Measurements from ENCODE around the gene HABP2.

Gene HABP2

DNA sequence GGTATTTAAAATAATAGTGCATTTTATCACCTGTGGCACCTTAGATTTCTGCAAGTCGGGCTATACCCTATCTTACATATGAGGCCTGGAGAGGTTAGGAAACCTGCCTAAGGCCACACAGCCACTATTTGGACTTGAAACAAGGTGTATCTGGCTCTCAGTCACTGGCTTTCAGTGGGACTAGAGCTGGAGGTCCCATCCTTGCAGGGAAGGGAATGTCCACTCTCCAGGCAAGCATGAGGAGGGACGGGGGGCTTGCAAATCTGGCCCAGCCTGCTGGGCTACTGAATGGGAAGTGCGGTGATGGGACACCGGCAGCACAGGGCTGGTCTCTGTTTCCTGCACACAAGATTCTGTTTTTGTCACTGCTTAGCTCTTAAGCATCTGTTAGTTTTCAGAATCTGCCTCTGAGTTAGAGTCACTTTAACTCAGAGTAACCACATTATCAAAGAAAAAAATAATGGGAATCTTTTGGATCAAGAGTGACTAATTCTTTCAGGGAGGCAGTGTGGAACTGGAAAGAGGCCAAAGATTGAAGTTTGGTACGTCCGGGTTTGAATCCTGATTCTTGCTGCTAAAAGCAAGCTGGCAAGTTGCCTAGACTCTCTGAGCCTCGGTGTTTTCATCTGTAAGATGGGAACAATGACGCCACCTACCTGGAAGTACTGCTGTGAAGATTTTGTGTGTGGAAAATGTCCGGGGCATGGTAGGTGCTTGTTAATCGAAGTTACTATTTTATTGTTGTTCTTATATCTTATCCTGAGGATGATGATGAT is 33.8 kb upstream of the HABP2 start:
- no peaks in the 10 kb centered on the region for H3K36me3 ChIP-seq (ENCODE audit: control insufficient read depth, insufficient read depth, low read length)
- no peaks in the 10 kb centered on the region for H3K27me3 ChIP-seq (replicated peaks; ENCODE audit: control insufficient read depth, insufficient read depth, low read length)
- TF ChIP-seq, protein P1, sequence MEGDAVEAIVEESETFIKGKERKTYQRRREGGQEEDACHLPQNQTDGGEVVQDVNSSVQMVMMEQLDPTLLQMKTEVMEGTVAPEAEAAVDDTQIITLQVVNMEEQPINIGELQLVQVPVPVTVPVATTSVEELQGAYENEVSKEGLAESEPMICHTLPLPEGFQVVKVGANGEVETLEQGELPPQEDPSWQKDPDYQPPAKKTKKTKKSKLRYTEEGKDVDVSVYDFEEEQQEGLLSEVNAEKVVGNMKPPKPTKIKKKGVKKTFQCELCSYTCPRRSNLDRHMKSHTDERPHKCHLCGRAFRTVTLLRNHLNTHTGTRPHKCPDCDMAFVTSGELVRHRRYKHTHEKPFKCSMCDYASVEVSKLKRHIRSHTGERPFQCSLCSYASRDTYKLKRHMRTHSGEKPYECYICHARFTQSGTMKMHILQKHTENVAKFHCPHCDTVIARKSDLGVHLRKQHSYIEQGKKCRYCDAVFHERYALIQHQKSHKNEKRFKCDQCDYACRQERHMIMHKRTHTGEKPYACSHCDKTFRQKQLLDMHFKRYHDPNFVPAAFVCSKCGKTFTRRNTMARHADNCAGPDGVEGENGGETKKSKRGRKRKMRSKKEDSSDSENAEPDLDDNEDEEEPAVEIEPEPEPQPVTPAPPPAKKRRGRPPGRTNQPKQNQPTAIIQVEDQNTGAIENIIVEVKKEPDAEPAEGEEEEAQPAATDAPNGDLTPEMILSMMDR (IDR thresholded peaks at IDR 0.05; ENCODE audit: insufficient read depth, low read length, poor library complexity, severe bottlenecking): no peak
- no peak overlapping the region for H3K4me3 ChIP-seq (replicated peaks; ENCODE audit: low read depth, low read length)
- DNase-seq (ENCODE audit: extremely low read depth, insufficient read length): no peak

DNA sequence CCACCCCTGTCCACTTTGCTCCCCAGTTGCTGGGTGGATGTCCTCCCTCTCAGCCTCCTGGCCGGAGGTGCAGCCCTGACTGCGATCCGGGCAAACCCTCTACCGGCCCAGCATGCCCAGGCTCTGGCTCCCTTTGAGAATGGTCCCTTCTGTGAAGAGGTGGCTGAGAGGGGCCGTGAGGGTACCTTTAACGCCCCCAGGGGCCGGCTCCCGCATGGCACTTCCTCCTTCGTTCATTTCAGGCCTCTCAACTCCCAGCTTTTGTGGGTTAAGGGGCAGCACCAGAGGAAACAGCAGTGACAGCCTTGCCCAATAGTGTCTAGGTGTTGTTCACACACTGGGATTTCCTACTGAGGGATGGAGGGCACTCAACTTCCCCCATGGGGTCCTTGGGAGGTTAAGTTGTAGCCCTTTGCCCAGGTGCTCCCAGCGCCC is 33.2 kb upstream of the HABP2 start:
- no peak for DNase-seq (ENCODE audit: extremely low read depth, insufficient read length)
- TF ChIP-seq, protein P1 (IDR thresholded peaks at IDR 0.05; ENCODE audit: insufficient read depth, low read length, poor library complexity, severe bottlenecking): no peak
- Histone ChIP-seq H3K4me3 (replicated peaks; ENCODE audit: low read depth, low read length) (no peak overlapping the region), H3K36me3 (ENCODE audit: control insufficient read depth, insufficient read depth, low read length) (no peaks in the 10 kb centered on the region), H3K27me3 (replicated peaks; ENCODE audit: control insufficient read depth, insufficient read depth, low read length) (no peaks in the 10 kb centered on the region)

DNA sequence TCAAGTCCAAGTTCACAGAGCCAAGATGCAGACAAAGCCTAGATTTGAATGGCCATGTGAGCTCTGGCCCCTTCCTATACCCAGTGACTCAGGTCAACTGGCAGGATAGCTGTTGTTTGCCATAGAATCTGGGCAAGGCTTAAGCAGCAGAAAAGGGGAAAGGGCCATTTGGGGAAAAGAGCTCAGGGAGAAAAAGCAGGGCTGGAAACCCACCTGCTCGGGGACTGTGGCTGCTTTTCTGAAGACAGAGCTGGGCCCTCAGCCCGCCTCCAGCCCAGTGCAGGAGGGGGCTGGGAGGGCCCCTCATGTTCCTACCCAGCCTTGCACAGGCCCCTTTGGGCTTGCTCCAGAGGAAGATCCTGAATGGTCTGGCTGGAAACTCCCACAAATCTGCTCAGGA is 32.6 kb upstream of the HABP2 start:
- TF ChIP-seq, protein P1 (IDR thresholded peaks at IDR 0.05; ENCODE audit: insufficient read depth, low read length, poor library complexity, severe bottlenecking): no peak
- Histone ChIP-seq H3K36me3 (ENCODE audit: control insufficient read depth, insufficient read depth, low read length) (no peaks in the 10 kb centered on the region), H3K4me3 (replicated peaks; ENCODE audit: low read depth, low read length) (no peak overlapping the region), H3K27me3 (replicated peaks; ENCODE audit: control insufficient read depth, insufficient read depth, low read length) (no peaks in the 10 kb centered on the region)
- DNase-seq (ENCODE audit: extremely low read depth, insufficient read length): no peak

DNA sequence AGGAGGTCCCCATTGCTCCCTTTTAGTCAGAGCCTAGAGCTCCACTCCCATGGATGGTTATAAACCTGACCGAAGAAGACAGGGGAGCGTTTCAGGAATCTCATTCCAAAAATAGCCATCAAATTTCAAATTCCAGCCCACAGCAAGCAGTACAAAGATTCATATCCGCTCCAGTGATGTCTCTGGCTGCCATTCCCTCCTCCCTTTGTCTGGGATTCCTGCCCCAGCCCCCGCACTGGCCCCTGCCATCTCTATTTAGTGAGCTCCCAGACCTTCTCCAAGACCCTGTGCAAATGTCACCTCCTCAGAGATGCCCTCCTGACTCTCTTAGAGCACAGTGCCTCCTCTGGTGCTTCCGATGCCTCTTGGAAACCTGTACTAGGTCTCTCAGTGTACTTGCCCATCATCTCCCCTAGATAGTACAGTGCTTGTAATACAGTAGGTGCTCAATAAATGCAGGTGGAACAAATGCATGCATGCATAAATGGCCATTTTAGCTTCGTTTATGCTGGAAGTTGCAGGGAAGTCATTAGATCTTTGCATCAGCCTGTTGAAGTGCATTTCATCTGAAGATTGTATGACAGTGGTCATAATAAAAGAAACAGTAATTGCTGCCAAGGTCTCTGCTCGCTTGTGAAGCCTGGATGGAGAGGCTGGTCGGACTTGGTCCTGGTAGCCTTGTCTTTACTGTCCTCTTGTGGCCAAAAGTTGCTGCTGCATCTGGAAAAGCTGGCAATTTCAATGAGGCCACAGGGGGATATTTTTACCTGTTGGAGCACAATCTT is 32.0 kb upstream of the HABP2 start:
- H3K27me3 ChIP-seq (replicated peaks; ENCODE audit: control insufficient read depth, insufficient read depth, low read length): no peaks in the 10 kb centered on the region
- TF ChIP-seq, protein P1 (IDR thresholded peaks at IDR 0.05; ENCODE audit: insufficient read depth, low read length, poor library complexity, severe bottlenecking): peak; percentile 97
- no peak overlapping the region for H3K4me3 ChIP-seq (replicated peaks; ENCODE audit: low read depth, low read length)
- DNase-seq (ENCODE audit: extremely low read depth, insufficient read length): no peak
- no peaks in the 10 kb centered on the region for H3K36me3 ChIP-seq (ENCODE audit: control insufficient read depth, insufficient read depth, low read length)

DNA sequence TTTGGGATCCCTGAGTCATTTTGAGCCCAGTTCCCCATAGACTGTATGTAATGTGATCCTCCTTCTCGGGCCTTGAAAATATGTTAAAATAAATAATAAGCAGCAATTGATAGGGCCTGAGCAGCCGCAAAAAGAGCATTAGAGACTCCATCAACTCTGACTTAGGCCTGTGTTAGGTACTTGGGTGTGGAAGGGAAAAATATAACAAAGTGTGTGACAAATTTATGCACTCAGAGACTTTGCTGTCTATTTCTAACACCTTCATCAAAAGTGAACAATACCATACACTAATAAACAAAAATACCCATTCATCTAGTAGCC is 31.4 kb upstream of the HABP2 start:
- Histone ChIP-seq H3K36me3 (ENCODE audit: control insufficient read depth, insufficient read depth, low read length) (no peaks in the 10 kb centered on the region), H3K4me3 (replicated peaks; ENCODE audit: low read depth, low read length) (no peak overlapping the region), H3K27me3 (replicated peaks; ENCODE audit: control insufficient read depth, insufficient read depth, low read length) (no peaks in the 10 kb centered on the region)
- TF ChIP-seq, protein P1 (IDR thresholded peaks at IDR 0.05; ENCODE audit: insufficient read depth, low read length, poor library complexity, severe bottlenecking): no peak
- no peak for DNase-seq (ENCODE audit: extremely low read depth, insufficient read length)

Data from GM06990 (cell line).